Left renal pelvis (tissue), 4 donors: ENCODE data around the gene SEL1L2. TPM values are rescaled to one million over a fixed set of nuclear protein-coding genes. Genes with fewer than 3 reads are reported as not detected.

ENCODE experiments used
- DNase-seq, 4 donors: peaks; one replicate each; pipeline ENCODE4 v3.0.0-alpha.2; 2013; ENCODE audit warnings: low read depth in 4 of 4, low spot score in 3 of 4
- polyA plus RNA-seq, 4 donors: library from polyadenylated mRNA; unstranded; fragments of 120-200 nt; gene quantifications; one replicate each; pipeline ENCODE4 v1.2.1, GENCODE V29; 2013; ENCODE audit not compliant: insufficient read length in 4 of 4

Gene SEL1L2
- polyA plus RNA-seq, 4 donors = 0.29 to 0.37 TPM; not detected in 2

DNA sequence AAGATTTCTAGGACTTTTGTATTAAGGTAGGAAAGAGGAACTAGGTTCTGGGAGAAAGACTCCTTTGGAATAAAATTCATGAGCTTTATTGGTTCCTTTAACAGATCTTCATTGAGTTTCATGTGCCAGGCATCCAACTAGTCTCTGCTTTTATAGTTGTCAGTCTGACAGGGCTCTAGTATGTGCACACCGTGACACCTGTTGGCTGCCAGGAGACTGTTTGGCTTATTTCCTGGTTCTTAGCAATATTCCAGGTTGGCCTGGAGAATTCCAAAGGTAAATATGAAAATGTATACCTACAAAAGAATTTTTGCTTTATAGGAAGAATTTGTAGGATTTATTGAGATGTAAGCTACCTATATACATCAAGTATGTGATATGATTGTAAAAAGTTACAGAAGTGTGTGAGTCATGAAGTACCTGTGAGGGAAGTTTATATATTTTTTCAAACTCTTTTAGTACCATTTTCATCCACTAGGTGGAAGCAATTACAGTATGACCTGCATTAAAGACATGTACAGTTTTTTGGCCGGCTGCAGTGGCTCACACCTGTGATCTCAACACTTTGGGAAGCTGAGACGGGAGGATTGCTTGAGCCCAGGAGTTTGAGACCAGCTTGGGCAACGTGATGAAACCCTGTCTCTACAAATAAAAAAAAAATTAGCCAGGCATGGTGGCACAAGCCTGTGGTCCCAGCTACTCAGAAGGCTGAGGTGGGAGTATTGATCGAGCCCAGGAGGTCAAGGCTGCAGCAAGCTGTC is 170.3 kb downstream of the SEL1L2 start:
- peak; percentile 12 to 50 (median 32) for DNase-seq

DNA sequence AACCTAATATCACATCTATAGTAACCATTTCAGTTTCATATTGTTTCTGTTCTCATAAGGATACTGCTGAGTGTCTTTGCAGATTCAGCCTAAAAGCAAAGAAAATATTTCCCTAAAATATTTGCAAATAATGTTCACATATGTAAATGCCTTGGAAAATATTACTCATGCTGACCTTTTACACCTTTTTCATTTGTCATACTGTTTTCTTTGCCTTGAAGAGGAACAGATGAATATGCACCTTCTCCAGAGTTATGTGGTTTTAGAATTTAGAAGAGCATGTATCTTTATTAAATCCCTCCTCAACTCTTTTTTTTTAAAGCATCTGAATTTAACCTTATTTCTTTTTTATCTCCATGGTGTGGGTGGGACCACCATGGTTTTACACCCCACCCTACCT is 173.1 kb downstream of the SEL1L2 start:
- no peak for DNase-seq

DNA sequence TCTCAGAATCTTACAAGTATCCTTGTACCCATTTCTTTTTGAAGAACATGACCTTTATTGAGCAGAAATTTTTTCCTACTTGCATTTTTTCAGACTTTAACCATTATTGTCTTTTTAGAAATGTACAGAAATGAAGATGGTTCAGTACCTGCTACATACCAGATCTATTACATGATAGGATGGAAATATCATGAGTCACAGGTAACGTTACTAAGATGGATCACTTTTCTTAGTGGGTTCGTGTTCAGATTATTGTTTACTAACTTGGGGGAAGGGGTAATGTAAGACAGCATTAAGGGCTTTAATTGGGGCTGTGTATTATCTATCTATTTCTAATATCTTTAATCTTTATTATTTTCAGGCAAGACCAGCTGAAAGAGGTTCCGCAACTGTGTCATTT is 173.7 kb downstream of the SEL1L2 start:
- no peak for DNase-seq

DNA sequence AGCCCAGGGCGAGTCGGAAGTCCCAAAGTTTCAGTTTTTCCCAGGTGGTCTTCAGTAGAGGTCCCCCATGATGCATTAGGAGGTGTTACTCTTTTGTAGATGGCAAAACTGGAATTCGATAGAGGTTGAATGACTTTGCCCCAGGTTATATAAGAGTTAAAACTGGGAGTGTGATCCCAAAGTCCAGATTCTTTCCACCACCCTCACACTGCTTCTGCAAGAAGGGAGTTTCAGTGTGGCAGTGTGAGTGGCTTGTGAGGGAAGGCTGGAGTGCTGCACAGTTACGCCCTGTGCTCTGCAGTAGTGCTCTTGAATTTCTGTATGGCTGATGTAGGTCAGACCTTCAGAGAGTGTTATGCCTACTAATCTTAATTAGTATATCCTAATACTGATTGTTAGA is 175.7 kb downstream of the SEL1L2 start:
- no peak for DNase-seq

DNA sequence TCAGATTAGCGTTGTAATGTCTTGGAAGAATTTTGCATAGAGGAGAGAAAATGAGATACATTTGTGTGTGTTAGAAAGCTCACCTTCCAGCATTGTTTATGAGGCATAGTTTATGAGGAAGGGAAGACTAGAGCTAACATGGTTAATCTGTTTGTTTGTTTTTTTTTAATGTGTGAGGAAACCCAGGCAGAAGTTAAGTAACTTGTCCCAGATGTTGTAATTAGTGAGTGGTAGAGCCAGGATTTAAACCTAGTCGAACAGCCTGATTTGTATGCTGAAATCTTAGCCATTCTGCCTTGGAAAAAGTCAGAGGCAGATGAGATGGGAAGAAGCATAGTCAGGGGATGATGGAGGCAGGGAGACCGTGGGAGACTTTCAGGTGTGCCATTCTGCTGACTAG is 176.5 kb downstream of the SEL1L2 start:
- no peak for DNase-seq

DNA sequence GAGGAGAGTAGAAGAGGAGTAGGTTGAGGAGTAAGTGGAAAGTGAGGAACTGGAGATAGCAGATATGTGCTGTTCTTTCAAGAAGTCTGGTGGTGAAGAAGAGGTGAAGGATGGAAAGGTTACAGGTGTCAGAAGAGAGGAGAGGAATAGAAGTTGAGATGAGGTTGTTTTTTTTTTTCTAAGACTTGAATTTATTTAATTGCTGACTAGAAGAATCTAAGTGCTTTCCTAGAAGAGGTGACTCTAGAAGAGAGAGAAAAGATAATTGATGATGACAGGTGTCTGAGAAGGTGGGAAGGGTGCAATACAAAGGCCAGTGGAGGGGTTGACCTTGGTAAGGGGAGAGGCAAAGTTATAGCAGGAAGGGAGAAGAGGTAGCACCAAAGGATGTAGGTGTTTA is 180.0 kb downstream of the SEL1L2 start:
- DNase-seq = no peak

DNA sequence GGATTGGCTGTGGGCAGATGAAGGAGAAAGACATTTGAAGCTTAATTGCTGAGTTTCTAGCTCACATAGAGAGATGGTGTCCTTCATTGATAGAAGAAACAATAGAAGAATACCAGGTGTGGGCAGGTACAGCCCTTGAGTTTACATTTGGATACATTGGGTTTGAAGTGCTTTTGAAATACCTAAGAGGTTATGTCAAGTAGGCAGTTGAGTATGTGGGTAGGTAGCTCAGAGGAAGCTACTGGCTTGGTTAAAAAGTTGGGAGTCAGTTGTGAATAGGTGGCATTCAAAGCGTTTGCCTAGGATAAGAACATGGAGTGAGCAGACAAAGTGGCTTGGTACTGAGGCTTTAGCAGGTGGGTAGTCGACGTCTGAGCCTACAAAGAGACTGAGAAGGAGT is 180.6 kb downstream of the SEL1L2 start:
- DNase-seq = no peak

DNA sequence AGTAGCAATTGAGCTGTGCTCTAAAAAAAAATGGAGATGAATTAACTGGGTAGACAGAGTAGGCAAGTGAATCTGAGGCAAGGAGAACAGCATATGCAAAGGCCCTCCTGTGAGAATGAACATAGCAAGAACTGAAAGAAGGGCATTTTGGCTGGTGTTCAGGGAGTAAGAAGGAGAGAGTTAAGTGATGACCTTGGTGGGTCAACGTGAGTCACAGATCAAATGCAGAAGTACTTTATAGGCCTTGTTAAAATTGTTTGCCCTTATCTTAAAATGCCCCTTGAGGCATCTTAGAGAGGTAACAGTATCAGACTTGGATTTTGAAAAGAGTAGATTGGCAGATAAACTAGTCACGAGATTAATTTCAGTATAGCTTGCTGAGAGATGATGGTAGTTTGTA is 181.0 kb downstream of the SEL1L2 start:
- no peak for DNase-seq

DNA sequence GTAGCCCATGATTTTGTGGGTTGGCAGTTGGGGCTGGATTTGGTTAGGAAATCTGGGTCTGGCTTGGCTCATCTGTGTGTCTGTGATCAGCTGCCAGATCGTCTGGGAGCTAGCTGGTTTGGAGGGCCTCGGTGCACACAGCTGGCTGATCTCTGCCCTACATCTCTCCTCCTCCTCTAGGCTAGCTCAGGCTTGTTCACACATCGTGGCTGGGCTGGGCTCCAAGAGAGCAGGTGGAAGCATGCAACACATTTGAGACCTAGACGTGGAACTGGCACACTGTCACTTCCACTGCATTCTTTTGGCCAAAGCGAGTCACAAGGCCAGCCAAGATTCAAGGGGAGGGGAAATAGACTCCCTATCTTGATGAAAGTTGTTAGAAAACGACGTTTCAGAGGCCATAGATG is 189.7 kb downstream of the SEL1L2 start:
- no peak for DNase-seq

DNA sequence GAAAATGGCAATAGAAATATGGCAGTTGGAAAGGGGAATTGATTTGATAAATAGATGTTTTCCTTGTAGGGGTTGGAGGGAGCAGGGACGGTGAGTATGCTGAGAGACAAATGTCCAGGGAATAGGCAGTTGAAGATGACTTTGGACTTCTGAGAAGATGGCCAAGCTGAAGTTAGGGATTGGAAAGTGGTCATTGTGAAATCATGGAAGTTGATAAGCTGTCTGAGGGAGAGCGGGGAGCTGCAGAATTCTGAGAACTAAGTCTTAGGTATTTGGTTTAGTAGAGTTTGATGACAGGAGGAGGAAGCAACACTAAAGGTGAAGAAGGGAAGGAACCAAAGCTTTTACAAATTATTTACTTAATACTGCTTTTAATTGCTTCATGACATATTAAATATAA is 190.4 kb downstream of the SEL1L2 start:
- DNase-seq = no peak

Other genes starting within 250 kb of the SEL1L2 start
- gene ESF1, start 205.7 kb downstream of the SEL1L2 start, polyA plus RNA-seq = 10 to 100 TPM; 22.4 to 29.9 (median 27.3) TPM
- gene NDUFAF5, start 205.6 kb downstream of the SEL1L2 start, polyA plus RNA-seq = 10 to 100 TPM; 21.0 to 33.1 (median 30.5) TPM
- 10 to 100 TPM in 3 of 4 donors, 1 to 10 TPM in 1; 7.0 to 17.8 (median 12.7) TPM for gene MACROD2, start 4.9 kb upstream of the SEL1L2 start, polyA plus RNA-seq